BLaER1 (cell line): ENCODE results near the gene NAPG.
"Not testable (repeated sequence)": the region's sequence is repeated elsewhere in the genome, so short reads cannot be mapped to it uniquely, and the experiment has no call there.

Experiments used
- H3K27ac ChIP-seq: shearing (Covaris generic); formaldehyde crosslinking; 2 replicates; pipeline ENCODE4 v1.8.1; 2022
- H3K27me3 ChIP-seq: shearing (Covaris generic); formaldehyde crosslinking; 2 replicates; pipeline ENCODE4 v1.8.1; 2022
- H3K36me3 ChIP-seq: shearing (Covaris generic); formaldehyde crosslinking; 2 replicates; pipeline ENCODE4 v1.8.1; 2022
- H3K4me1 ChIP-seq: shearing (Covaris generic); formaldehyde crosslinking; 2 replicates; pipeline ENCODE4 v1.8.1; 2022
- H3K4me2 ChIP-seq: shearing (Covaris generic); formaldehyde crosslinking; 2 replicates; pipeline ENCODE4 v1.8.1; 2022
- H3K4me3 ChIP-seq: shearing (Covaris generic); formaldehyde crosslinking; 2 replicates; pipeline ENCODE4 v1.8.1; 2022
- H3K9ac ChIP-seq: shearing (Covaris generic); formaldehyde crosslinking; 2 replicates; pipeline ENCODE4 v1.8.1; 2022
- H3K9me3 ChIP-seq: shearing (Covaris generic); formaldehyde crosslinking; 2 replicates; pipeline ENCODE4 v1.8.1; 2022
- H4K20me1 ChIP-seq: shearing (Covaris generic); formaldehyde crosslinking; 2 replicates; pipeline ENCODE4 v1.8.1; 2022
- Cebpa-rat ChIP-seq: shearing (Covaris generic); IDR thresholded peaks from 2 replicates; pipeline ENCODE4 v1.8.1; 2022

NAPG gene

DNA sequence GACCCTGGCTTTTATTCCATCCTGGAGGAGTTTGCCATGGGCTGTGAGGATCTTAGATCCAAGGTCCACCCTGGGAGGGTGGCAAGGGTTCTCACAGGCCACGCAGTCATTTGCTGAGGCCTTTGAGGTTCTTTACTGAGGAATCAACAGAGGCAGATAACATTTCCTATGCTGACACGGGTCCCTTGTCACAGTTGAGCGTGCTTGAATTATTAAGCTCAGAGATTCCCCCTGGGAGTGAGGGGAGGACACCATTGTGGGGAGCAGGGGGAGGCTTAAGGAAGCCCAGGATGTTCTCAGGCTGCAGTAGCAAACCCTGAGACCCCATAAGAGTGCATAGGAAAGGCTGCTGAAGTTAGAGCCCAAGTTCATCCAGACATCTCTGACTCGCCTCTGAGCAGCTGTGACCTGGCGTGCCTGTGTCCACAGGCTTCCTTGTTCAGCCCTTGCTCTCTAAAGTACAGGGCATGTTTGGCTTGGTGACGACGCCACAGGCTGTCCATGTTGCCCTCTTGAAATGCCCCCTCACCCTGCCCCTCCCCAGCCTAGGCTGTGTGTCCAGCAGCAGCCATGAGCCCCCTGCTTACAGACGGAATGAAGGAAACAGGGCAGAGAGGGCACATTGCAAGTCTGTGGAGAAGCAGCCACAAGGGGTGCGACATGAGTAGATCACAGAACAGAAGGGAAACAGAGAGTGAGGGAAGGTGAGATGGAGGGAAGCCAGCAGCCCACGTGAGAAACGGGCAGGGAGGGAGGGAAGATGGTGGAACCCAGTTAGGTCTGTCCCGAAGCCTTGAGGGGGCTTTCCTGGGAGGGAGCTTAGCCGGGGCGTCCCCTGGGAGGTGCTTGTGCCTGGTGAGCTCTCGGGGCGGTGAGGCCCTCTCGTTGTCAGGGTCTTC lies 34.0 kb downstream of the NAPG start:
- Histone ChIP-seq H3K4me2 (peak overlapping the region; percentile 94), H3K4me1 (peaks cover 21% of the 10 kb centered on the region), H3K27ac (peak overlapping the region; percentile 42; the same call in 1 of the 2 replicates), H3K9me3 (0 out of 2 replicates have a peak, but pooled peaks cover 3% of the 10 kb centered on the region), H4K20me1 (no peaks in the 10 kb centered on the region), H3K27me3 (no peaks in the 10 kb centered on the region), H3K36me3 (peaks cover 33% of the 10 kb centered on the region), H3K4me3 (peak overlapping the region; percentile 61), H3K9ac (peak overlapping the region; percentile 53; the same call in 1 of the 2 replicates)
- no peak for TF ChIP-seq Cebpa-rat

DNA sequence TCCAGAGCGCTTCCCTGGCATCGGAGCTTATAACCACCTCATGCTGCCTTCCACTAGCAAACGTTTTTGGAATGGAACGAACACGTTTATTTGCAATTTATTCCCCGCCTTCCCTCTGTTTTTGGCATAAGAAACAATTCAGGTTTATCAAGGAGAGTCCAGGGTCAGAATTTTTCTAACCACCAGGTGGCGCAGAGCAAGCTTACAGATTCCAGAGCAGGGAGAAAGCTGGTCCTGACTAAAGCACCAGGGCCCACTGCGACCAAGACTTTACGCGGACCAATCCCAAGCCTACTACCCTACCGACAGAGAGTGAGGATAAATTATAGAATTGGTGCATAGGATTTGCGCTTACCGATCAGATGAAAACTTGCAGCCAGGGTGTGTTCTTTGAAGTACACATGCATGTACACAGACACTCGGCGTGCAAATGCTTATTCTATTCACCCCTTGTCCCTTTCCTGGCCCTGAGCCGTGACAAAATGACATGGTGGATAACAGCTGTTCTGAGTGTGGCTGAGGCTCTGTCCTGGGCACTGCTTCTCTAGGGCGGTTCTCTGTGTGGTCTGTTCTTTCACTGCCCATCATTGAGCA lies 34.7 kb downstream of the NAPG start:
- no peak for TF ChIP-seq Cebpa-rat
- Histone ChIP-seq H3K4me2 (peak overlapping the region; percentile 94), H3K9ac (peak overlapping the region; percentile 53; the same call in 1 of the 2 replicates), H3K27ac (0 out of 2 replicates have a peak overlapping the region, but pooled peaks have one; percentile 42), H3K4me1 (peaks cover 21% of the 10 kb centered on the region), H3K27me3 (no peaks in the 10 kb centered on the region), H3K36me3 (peaks cover 27% of the 10 kb centered on the region), H3K4me3 (peak overlapping the region; percentile 61), H4K20me1 (no peaks in the 10 kb centered on the region), H3K9me3 (0 out of 2 replicates have a peak, but pooled peaks cover 3% of the 10 kb centered on the region)

DNA sequence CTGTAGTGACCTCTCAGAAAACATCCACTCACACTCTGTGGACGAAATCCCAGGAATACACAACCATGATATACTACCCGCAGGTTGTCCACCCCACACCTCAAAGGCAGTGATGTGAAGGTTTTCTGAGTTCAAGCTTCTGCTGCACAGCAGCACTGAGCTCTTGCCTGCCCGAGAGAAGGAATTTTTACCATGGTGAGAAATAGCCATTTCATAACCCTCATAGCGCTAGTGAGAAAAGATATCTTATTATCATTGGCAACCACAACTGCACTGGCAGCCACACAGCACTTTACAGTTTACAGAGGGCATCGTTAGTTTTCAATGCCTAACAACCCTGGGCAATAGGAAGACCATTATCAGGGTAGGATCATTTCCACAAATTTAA lies 36.9 kb downstream of the NAPG start:
- no peak for TF ChIP-seq Cebpa-rat
- no peaks in the 10 kb centered on the region for H4K20me1 ChIP-seq
- H3K27me3 ChIP-seq: no peaks in the 10 kb centered on the region
- H3K4me3 ChIP-seq: no peak overlapping the region
- peaks cover 21% of the 10 kb centered on the region for H3K4me1 ChIP-seq
- H3K4me2 ChIP-seq: no peak overlapping the region
- H3K27ac ChIP-seq: no peak overlapping the region
- 0 out of 2 replicates have a peak, but pooled peaks cover 6% of the 10 kb centered on the region for H3K36me3 ChIP-seq
- no peak overlapping the region for H3K9ac ChIP-seq
- no peaks in the 10 kb centered on the region for H3K9me3 ChIP-seq

DNA sequence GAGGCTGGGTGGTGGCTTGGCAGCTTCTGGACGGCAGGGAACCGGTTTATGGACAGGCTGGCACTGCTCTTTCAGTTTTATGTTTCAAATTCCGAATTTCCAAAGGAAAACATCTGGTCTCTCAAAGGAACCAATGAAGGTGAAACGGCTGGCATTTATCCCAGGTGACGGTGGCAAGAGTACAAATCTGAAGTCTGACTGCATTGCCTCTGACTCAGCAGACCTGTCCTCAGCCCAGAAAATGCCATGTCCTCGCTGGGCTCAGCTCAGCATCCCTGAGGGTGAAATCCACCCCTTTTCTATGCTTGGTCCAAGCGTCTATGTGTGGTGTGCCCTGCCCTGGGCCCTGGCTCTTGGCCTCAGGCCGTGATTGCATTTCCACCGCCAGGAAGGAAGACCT lies 38.1 kb downstream of the NAPG start:
- Histone ChIP-seq H3K36me3 (no peaks in the 10 kb centered on the region), H3K27me3 (no peaks in the 10 kb centered on the region), H3K9ac (no peak overlapping the region), H3K4me2 (no peak overlapping the region), H3K27ac (no peak overlapping the region), H3K9me3 (no peaks in the 10 kb centered on the region), H3K4me3 (no peak overlapping the region), H3K4me1 (peaks cover 15% of the 10 kb centered on the region), H4K20me1 (no peaks in the 10 kb centered on the region)
- TF ChIP-seq Cebpa-rat: no peak

DNA sequence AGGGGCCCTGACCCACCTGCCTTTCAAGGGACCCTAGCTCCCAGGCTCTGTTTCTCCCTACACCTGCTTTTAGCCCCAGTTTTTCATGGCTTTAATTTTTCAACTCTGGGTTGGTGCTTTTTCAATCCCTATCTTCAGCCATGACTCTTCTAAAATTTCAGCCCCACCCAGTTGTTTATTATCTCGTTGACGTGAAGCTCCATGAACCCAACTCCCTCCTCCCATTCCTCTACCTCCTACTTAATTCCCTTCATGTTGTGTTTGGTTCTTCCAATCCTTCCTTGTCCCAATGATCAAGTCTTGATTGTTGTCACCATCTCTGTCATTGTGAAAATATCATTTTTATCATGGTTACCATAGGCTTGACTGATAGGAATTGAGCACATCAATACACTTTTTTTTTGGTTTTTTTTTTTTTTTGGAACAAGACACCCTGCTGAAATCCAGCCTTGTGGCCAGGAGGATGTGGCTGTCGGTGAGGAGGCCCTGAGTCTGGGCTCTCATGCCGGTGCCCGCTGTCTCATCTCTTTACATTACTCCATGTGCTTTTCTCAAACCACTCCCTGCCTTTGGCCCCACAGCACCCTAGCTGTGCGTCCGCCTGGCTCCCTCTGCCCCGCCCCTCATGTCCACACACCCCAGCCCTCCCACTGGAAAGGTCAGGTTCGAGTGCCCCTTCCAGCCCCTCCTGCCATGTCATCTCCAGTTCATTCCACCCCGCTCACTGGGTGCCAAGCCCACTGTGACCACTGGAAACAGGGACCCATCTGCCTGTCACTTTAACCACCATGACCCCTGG lies 39.3 kb downstream of the NAPG start:
- Histone ChIP-seq H4K20me1 (no peaks in the 10 kb centered on the region), H3K9me3 (no peaks in the 10 kb centered on the region), H3K4me3 (no peak overlapping the region), H3K4me2 (no peak overlapping the region), H3K27ac (no peak overlapping the region), H3K36me3 (no peaks in the 10 kb centered on the region), H3K9ac (no peak overlapping the region), H3K27me3 (no peaks in the 10 kb centered on the region), H3K4me1 (peaks cover 2% of the 10 kb centered on the region)
- TF ChIP-seq Cebpa-rat: no peak

DNA sequence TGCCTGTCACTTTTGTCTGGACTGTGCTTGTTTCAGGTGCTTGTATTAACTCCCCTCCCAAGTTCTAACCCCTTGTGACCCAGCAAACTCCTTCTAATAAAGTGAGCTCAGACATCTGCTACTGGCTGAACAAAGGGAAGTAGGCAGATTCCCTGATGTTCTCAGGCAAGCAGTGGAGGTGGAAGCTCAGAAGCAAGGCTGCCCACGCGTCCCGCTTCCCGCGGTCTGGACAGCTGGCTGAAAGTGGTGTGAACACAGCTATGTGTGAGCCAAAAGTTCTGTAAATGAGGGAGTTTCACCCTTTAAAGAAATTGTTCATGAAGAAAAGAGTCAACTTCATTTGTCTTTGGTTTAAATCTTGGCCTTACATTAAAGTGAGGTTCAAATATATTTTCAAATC lies 40.0 kb downstream of the NAPG start:
- Histone ChIP-seq H3K4me1 (no peaks in the 10 kb centered on the region), H3K4me3 (no peak overlapping the region), H3K27ac (no peak overlapping the region), H3K9me3 (no peaks in the 10 kb centered on the region), H4K20me1 (no peaks in the 10 kb centered on the region), H3K27me3 (no peaks in the 10 kb centered on the region), H3K36me3 (no peaks in the 10 kb centered on the region), H3K4me2 (no peak overlapping the region), H3K9ac (no peak overlapping the region)
- no peak for TF ChIP-seq Cebpa-rat

DNA sequence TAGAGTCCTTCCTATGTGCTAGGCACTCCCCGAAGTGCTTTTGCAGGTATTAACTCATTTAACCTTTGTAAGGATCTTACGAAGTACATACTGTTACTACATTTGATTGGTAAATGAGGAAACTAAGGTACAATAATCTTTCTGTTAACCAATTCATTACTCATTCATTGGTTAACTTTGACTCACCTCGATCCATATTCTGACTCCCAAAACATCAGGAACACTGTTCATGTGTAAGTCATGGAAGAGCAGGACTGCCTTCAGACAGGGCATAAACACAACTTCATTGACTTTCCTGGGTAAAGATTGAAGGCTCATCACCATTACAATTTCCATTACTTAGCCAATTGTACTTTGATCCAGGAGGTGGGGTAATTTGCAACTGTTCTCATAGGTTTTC lies 40.6 kb downstream of the NAPG start:
- Histone ChIP-seq H3K9me3 (no peaks in the 10 kb centered on the region), H3K4me2 (no peak overlapping the region), H3K36me3 (no peaks in the 10 kb centered on the region), H3K27me3 (no peaks in the 10 kb centered on the region), H3K4me3 (no peak overlapping the region), H4K20me1 (no peaks in the 10 kb centered on the region), H3K4me1 (no peaks in the 10 kb centered on the region), H3K27ac (no peak overlapping the region), H3K9ac (no peak overlapping the region)
- no peak for TF ChIP-seq Cebpa-rat

DNA sequence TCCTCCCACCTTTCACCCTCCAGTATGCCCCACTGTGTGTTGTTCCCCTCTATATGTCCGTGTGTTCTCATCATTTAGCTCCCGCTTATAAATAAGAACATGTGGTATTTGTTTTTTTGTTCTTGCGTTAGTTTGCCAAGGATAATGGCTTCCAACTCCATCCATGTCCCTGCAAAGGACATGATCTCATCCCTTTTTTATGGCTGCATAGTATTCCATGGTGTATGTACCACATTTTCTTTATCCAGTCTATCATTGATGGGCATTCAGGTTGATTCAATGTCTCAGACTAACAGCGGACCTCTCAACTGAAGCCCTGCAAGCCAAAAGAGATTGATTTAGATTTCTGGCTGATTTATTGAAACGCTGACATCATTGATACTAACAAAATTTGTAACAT lies 44.1 kb downstream of the NAPG start:
- not testable (repeated sequence) for H3K4me2 ChIP-seq, H3K27ac ChIP-seq, H3K36me3 ChIP-seq, H3K4me3 ChIP-seq, H3K9me3 ChIP-seq, H4K20me1 ChIP-seq, H3K27me3 ChIP-seq, H3K9ac ChIP-seq, H3K4me1 ChIP-seq

DNA sequence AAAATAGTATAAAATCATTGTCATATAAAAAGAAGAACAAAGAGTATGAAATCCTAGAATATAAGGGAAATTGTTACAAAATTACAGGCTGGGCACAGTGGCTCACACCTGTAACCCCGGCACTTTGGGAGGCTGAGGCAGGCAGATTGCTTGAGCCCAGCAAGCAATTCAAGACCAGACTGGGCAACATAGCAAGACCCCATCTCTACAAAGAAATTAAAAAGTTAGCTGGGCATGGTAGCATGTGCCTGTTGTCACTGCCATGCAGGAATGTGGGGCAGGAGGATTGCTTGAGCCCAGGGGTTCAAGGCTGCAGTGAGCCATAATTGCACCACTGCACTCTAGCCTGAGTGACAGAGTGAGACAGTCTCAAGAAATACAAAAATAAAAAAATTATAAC lies 44.8 kb downstream of the NAPG start:
- Histone ChIP-seq H3K4me1 (no peaks in the 10 kb centered on the region), H3K27ac (no peak overlapping the region), H4K20me1 (no peaks in the 10 kb centered on the region), H3K36me3 (no peaks in the 10 kb centered on the region), H3K4me3 (no peak overlapping the region), H3K4me2 (no peak overlapping the region), H3K27me3 (no peaks in the 10 kb centered on the region), H3K9me3 (no peaks in the 10 kb centered on the region), H3K9ac (no peak overlapping the region)
- no peak for TF ChIP-seq Cebpa-rat

DNA sequence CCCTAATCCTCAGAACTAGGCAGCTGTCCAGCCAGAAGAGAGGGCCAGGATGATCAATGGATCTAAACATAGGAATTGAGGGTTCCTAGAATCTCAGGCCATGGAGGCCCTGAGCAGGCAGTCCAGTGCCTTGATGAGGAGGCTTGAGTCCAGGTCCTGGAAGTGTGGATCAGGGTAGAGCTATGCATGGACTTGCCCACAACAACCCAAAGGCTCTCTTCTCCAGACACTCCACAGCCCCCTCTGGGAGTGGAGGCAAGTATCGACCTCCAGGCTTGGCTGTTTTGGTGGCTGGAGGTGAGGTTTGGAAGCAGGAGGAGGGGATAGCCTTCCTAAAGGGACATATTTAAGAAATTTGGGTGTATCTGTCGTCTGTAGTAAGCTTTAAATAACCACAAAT lies 45.7 kb downstream of the NAPG start:
- Histone ChIP-seq H3K9ac (no peak overlapping the region), H3K27me3 (no peaks in the 10 kb centered on the region), H3K4me2 (no peak overlapping the region), H3K36me3 (no peaks in the 10 kb centered on the region), H4K20me1 (no peaks in the 10 kb centered on the region), H3K9me3 (no peaks in the 10 kb centered on the region), H3K4me3 (no peak overlapping the region), H3K4me1 (no peaks in the 10 kb centered on the region), H3K27ac (no peak overlapping the region)
- no peak for TF ChIP-seq Cebpa-rat

DNA sequence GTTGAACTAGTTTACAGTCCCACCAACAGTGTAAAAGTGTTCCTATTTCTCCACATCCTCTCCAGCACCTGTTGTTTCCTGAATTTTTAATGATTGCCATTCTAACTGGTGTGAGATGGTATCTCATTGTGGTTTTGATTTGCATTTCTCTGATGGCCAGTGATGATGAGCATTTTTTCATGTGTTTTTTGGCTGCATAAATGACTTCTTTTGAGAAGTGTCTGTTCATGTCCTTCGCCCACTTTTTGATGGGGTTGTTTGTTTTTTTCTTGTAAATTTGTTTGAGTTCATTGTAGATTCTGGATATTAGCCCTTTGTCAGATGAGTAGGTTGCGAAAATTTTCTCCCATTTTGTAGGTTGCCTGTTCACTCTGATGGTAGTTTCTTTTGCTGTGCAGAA lies 47.4 kb downstream of the NAPG start:
- H3K9ac ChIP-seq, H3K9me3 ChIP-seq, H3K36me3 ChIP-seq, H3K4me2 ChIP-seq, H4K20me1 ChIP-seq, H3K27me3 ChIP-seq, H3K27ac ChIP-seq, H3K4me3 ChIP-seq, H3K4me1 ChIP-seq: not testable (repeated sequence)

DNA sequence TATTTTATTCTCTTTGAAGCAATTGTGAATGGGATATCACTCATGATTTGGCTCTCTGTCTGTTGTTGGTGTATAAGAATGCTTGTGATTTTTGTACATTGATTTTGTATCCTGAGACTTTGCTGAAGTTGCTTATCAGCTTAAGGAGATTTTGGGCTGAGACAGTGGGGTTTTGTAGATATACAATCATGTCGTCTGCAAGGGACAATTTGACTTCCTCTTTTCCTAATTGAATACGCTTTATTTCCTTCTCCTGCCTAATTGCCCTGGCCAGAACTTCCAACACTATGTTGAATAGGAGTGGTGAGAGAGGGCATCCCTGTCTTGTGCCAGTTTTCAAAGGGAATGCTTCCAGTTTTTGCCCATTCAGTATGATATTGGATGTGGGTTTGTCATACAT lies 48.6 kb downstream of the NAPG start:
- H3K9me3 ChIP-seq, H3K36me3 ChIP-seq, H3K27ac ChIP-seq, H4K20me1 ChIP-seq, H3K27me3 ChIP-seq, H3K4me2 ChIP-seq, H3K4me1 ChIP-seq, H3K9ac ChIP-seq, H3K4me3 ChIP-seq: not testable (repeated sequence)

DNA sequence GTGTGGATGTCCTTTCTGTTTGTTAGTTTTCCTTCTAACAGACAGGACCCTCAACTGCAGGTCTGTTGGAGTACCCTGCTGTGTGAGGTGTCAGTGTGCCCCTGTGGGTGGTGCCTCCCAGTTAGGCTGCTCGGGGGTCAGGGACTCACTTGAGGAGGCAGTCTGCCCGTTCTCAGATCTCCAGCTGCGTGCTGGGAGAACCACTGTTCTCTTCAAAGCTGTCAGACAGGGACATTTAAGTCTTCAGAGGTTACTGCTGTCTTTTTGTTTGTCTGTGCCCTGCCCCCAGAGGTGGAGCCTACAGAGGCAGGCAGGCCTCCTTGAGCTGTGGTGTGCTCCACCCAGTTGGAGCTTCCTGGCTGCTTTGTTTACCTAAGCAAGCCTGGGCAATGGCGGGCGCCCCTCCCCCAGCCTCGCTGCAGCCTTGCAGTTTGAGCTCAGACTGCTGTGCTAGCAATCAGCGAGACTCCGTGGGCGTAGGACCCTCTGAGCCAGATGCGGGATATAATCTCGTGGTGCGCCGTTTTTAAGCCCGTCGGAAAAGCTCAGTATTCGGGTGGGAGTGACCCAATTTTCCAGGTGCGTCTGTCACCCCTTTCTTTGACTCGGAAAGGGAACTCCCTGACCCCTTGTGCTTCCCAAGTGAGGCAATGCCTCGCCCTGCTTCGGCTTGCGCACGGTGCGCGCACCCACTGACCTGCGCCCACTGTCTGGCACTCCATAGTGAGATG lies 52.2 kb downstream of the NAPG start:
- H3K4me2 ChIP-seq, H3K27me3 ChIP-seq, H3K36me3 ChIP-seq, H3K4me3 ChIP-seq, H3K9ac ChIP-seq, H3K4me1 ChIP-seq, H3K9me3 ChIP-seq, H4K20me1 ChIP-seq, H3K27ac ChIP-seq: not testable (repeated sequence)
